ENCODE results near the gene TAS1R1. TPM values are rescaled to one million over a fixed set of nuclear protein-coding genes. Genes with fewer than 3 reads are reported as not detected.

The TAS1R1 gene
- total and polyA plus RNA-seq, 10 of the 15 experiments (the other 5 are each of a cell fraction or from before 2014, with no cell fraction given): 0.03 to 0.06 (median 0.04) TPM; not detected in 7

DNA sequence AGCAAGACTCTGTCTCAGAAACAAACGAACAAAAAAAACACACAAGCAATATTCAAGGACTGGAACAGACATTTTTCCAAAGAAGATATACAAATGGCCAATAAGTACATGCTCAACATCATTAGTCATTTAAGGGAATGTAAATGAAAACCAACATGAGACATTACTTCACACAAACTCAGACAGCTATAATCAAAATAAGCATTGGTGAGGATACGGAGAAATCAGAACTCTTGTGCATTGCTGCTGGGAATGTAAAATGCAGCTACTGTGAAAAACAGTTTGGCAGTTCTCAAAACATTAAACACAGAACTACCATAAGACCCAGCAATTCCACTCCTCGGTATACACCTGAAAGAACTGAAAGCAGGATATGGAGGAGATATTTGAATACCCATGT is 16.2 kb upstream of the TAS1R1 start (continued):
- TF ChIP-seq, protein P1, sequence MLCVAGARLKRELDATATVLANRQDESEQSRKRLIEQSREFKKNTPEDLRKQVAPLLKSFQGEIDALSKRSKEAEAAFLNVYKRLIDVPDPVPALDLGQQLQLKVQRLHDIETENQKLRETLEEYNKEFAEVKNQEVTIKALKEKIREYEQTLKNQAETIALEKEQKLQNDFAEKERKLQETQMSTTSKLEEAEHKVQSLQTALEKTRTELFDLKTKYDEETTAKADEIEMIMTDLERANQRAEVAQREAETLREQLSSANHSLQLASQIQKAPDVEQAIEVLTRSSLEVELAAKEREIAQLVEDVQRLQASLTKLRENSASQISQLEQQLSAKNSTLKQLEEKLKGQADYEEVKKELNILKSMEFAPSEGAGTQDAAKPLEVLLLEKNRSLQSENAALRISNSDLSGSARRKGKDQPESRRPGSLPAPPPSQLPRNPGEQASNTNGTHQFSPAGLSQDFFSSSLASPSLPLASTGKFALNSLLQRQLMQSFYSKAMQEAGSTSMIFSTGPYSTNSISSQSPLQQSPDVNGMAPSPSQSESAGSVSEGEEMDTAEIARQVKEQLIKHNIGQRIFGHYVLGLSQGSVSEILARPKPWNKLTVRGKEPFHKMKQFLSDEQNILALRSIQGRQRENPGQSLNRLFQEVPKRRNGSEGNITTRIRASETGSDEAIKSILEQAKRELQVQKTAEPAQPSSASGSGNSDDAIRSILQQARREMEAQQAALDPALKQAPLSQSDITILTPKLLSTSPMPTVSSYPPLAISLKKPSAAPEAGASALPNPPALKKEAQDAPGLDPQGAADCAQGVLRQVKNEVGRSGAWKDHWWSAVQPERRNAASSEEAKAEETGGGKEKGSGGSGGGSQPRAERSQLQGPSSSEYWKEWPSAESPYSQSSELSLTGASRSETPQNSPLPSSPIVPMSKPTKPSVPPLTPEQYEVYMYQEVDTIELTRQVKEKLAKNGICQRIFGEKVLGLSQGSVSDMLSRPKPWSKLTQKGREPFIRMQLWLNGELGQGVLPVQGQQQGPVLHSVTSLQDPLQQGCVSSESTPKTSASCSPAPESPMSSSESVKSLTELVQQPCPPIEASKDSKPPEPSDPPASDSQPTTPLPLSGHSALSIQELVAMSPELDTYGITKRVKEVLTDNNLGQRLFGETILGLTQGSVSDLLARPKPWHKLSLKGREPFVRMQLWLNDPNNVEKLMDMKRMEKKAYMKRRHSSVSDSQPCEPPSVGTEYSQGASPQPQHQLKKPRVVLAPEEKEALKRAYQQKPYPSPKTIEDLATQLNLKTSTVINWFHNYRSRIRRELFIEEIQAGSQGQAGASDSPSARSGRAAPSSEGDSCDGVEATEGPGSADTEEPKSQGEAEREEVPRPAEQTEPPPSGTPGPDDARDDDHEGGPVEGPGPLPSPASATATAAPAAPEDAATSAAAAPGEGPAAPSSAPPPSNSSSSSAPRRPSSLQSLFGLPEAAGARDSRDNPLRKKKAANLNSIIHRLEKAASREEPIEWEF (IDR thresholded peaks at IDR 0.05; ENCODE audit: insufficient replicate concordance, low read depth, low read length): no peak
- TF ChIP-seq ZNF274 (IDR thresholded peaks at IDR 0.05; ENCODE audit: insufficient read depth, insufficient read length) (no peak), SPI1 (IDR thresholded peaks at IDR 0.05; ENCODE audit: borderline replicate concordance, insufficient read depth, low read depth, low read length) (no peak), MXI1 (IDR thresholded peaks at IDR 0.05; ENCODE audit: low read depth, low read length) (no peak), MYC (IDR thresholded peaks at IDR 0.05; ENCODE audit: insufficient read depth, insufficient read length, insufficient replicate concordance, low read length, severe bottlenecking) (no peak), HDGF (IDR thresholded peaks at IDR 0.05) (no peak)
- TF ChIP-seq, protein P2, sequence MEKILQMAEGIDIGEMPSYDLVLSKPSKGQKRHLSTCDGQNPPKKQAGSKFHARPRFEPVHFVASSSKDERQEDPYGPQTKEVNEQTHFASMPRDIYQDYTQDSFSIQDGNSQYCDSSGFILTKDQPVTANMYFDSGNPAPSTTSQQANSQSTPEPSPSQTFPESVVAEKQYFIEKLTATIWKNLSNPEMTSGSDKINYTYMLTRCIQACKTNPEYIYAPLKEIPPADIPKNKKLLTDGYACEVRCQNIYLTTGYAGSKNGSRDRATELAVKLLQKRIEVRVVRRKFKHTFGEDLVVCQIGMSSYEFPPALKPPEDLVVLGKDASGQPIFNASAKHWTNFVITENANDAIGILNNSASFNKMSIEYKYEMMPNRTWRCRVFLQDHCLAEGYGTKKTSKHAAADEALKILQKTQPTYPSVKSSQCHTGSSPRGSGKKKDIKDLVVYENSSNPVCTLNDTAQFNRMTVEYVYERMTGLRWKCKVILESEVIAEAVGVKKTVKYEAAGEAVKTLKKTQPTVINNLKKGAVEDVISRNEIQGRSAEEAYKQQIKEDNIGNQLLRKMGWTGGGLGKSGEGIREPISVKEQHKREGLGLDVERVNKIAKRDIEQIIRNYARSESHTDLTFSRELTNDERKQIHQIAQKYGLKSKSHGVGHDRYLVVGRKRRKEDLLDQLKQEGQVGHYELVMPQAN (conservative IDR thresholded peaks at IDR 0.05): no peak

Data from GM12878 (cell line).